SHP77 treated with DMSO at 0.1 percent for 48 hours (cell line): ENCODE data around the gene CCDC122.
A peak's percentile ranks its signal among the peaks of the same experiment; 100 is the strongest.
"Not testable (repeated sequence)": the region's sequence is repeated elsewhere in the genome, so short reads cannot be mapped to it uniquely, and the experiment has no call there.

Source experiments
- DNase-seq: peaks from one replicate; lab custom pipeline; 2025; lab: John Stamatoyannopoulos, UW

The CCDC122 gene

GRCh38 chr13:43877326-43877725 lies 2.2 kb downstream of the CCDC122 start:
- DNase-seq = no peak

- no peak for DNase-seq
Observed at GRCh38 chr13:43876366-43876765, 3.2 kb downstream of the CCDC122 start.

GRCh38 chr13:43874504-43875092 lies 4.9 kb downstream of the CCDC122 start:
- no peak for DNase-seq

GRCh38 chr13:43872181-43872580 lies 7.4 kb downstream of the CCDC122 start:
- DNase-seq = no peak

- no peak for DNase-seq
Observed at GRCh38 chr13:43865892-43866291, 13.6 kb downstream of the CCDC122 start.

GRCh38 chr13:43864921-43865320 lies 14.6 kb downstream of the CCDC122 start:
- no peak for DNase-seq

GRCh38 chr13:43861863-43862262 lies 17.7 kb downstream of the CCDC122 start:
- DNase-seq = no peak

- DNase-seq = no peak
Observed at GRCh38 chr13:43852923-43853404, 26.6 kb downstream of the CCDC122 start.

- no peak for DNase-seq
Observed at GRCh38 chr13:43850873-43851272, 28.7 kb downstream of the CCDC122 start.

- DNase-seq = no peak
Observed at GRCh38 chr13:43848001-43848649, 31.4 kb downstream of the CCDC122 start.

GRCh38 chr13:43846496-43847158 lies 32.9 kb downstream of the CCDC122 start:
- DNase-seq = no peak

- no peak for DNase-seq
Observed at GRCh38 chr13:43838909-43839308, 40.6 kb downstream of the CCDC122 start.

- no peak for DNase-seq
Observed at GRCh38 chr13:43835701-43836100, 43.8 kb downstream of the CCDC122 start.

GRCh38 chr13:43831088-43831487 lies 48.5 kb downstream of the CCDC122 start:
- no peak for DNase-seq

GRCh38 chr13:43830497-43830881 lies 49.1 kb downstream of the CCDC122 start:
- no peak for DNase-seq

- not testable (repeated sequence) for DNase-seq
Observed at GRCh38 chr13:43824656-43825055, 54.9 kb downstream of the CCDC122 start.

- no peak for DNase-seq
Observed at GRCh38 chr13:43822969-43823368, 56.6 kb downstream of the CCDC122 start.

- DNase-seq = no peak
Observed at GRCh38 chr13:43816401-43816889, 63.1 kb downstream of the CCDC122 start.

GRCh38 chr13:43815204-43815603 lies 64.3 kb downstream of the CCDC122 start:
- DNase-seq = no peak

GRCh38 chr13:43808676-43809075 lies 70.9 kb downstream of the CCDC122 start:
- no peak for DNase-seq

GRCh38 chr13:43805681-43806128 lies 73.8 kb downstream of the CCDC122 start:
- DNase-seq = no peak

- DNase-seq = no peak
Observed at GRCh38 chr13:43805071-43805468, 74.5 kb downstream of the CCDC122 start.

- DNase-seq = peak; percentile 29
Observed at GRCh38 chr13:43804461-43805070, 75.0 kb downstream of the CCDC122 start.
